HepG2 (cell line): ENCODE data around the gene BMP2K. TPM values are rescaled to one million over a fixed set of nuclear protein-coding genes. Genes with fewer than 3 reads are reported as not detected.

Source experiments
- BRCA1 ChIP-seq: sonication (generic); formaldehyde crosslinking; IDR thresholded peaks from 2 replicates; pipeline ENCODE4 v1.4.0; 2020; ENCODE audit warnings: missing genetic modification reagents
- KAT8 ChIP-seq: IDR thresholded peaks from 2 replicates; pipeline ENCODE4 v1.6.1; 2016; ENCODE audit warnings: missing genetic modification reagents, missing compliant biosample characterization
- MAZ ChIP-seq, 2 experiments: sonication (generic) in 1 of 2; formaldehyde crosslinking in 1 of 2; IDR thresholded peaks; 2 replicates each; pipeline versions ENCODE4 v1.5.0 to v1.6.1; 2012 to 2020; ENCODE audit warnings: low read depth in 2 of 2, mild to moderate bottlenecking in 2 of 2, borderline replicate concordance in 1 of 2, improper control_type of control experiment in 1 of 2, low read length in 1 of 2, missing genetic modification reagents in 1 of 2, moderate library complexity in 1 of 2
- MLXIP ChIP-seq: sonication (generic); formaldehyde crosslinking; IDR thresholded peaks from 2 replicates; pipeline ENCODE4 v1.9.0; 2021; ENCODE audit warnings: missing genetic modification reagents, borderline replicate concordance
- NFRKB ChIP-seq: fragments of 450-650 bp; IDR thresholded peaks from 2 replicates; pipeline ENCODE4 v1.6.1; 2017
- SMAD9 ChIP-seq: sonication (generic); formaldehyde crosslinking; IDR thresholded peaks from 2 replicates; pipeline ENCODE4 v1.5.1; 2020; ENCODE audit warnings: mild to moderate bottlenecking, missing genetic modification reagents
- SP2 ChIP-seq: sonication (generic); formaldehyde crosslinking; IDR thresholded peaks from 2 replicates; pipeline ENCODE4 v1.5.1; 2020; ENCODE audit warnings: mild to moderate bottlenecking, missing genetic modification reagents
- TRIM22 ChIP-seq: fragments of 450-650 bp; IDR thresholded peaks from 2 replicates; pipeline ENCODE4 v1.6.1; 2017
- YEATS2 ChIP-seq: sonication (generic); formaldehyde crosslinking; IDR thresholded peaks from 2 replicates; pipeline ENCODE4 v1.4.0; 2020; ENCODE audit warnings: missing genetic modification reagents, borderline replicate concordance
- ZFP36 ChIP-seq: fragments of 150-350 bp; IDR thresholded peaks from 2 replicates; pipeline ENCODE4 v1.6.1; 2018; ENCODE audit warnings: borderline replicate concordance, low read length, low read depth; ENCODE audit not compliant: partially characterized antibody
- ZFP90 ChIP-seq: sonication (generic); formaldehyde crosslinking; IDR thresholded peaks from 2 replicates; pipeline ENCODE4 v1.8.0; 2022; ENCODE audit warnings: missing genetic modification reagents, mild to moderate bottlenecking, inconsistent platforms, borderline replicate concordance
- ZNF207 ChIP-seq: fragments of 450-650 bp; IDR thresholded peaks from 2 replicates; pipeline ENCODE4 v1.6.1; 2016; ENCODE audit warnings: antibody characterized with exemption, borderline replicate concordance
- ZNF33B ChIP-seq: sonication (generic); formaldehyde crosslinking; IDR thresholded peaks from 2 replicates; pipeline ENCODE4 v1.5.1; 2020; ENCODE audit warnings: mild to moderate bottlenecking, missing genetic modification reagents
- ZNF382 ChIP-seq: sonication (generic); formaldehyde crosslinking; IDR thresholded peaks from 2 replicates; pipeline ENCODE4 v1.5.0; 2020; ENCODE audit warnings: missing genetic modification reagents, mild to moderate bottlenecking, borderline replicate concordance
- ZNF775 ChIP-seq: sonication (generic); formaldehyde crosslinking; IDR thresholded peaks from 2 replicates; pipeline ENCODE4 v1.4.0; 2020; ENCODE audit warnings: missing genetic modification reagents, mild to moderate bottlenecking, moderate library complexity, borderline replicate concordance
- ZSCAN31 ChIP-seq: sonication (generic); formaldehyde crosslinking; IDR thresholded peaks from 2 replicates; pipeline ENCODE4 v1.5.0; 2020; ENCODE audit warnings: low read depth, mild to moderate bottlenecking, missing genetic modification reagents
- ZZZ3 ChIP-seq: sonication (generic); formaldehyde crosslinking; IDR thresholded peaks from 2 replicates; pipeline ENCODE4 v1.4.0; 2020; ENCODE audit warnings: missing genetic modification reagents, mild to moderate bottlenecking, borderline replicate concordance
- polyA plus RNA-seq, 8 experiments: library from polyadenylated mRNA; depleted of rRNA in 3 of 8; stranded (reverse) in 7 of 8; unstranded in 1 of 8; fragments of >200 nt; fragmentation: Illumina TruSeq in 4 of 8; extraction: Trizol in 4 of 8; gene quantifications; 2 replicates each; pipeline versions ENCODE4 v1.2.1 to v1.2.3, GENCODE V29; 2011 to 2016; ENCODE audit warnings: low read depth in 4 of 8, missing spikeins in 1 of 8, mixed read lengths in 1 of 8; ENCODE audit not compliant: insufficient read depth in 1 of 8
- total RNA-seq, 5 experiments: library from RNA; depleted of rRNA; stranded (reverse); fragments of >200 nt; fragmentation: Illumina TruSeq; extraction: Trizol; gene quantifications; 2 replicates each; pipeline ENCODE4 v1.2.3, GENCODE V29; 2016; ENCODE audit warnings: low read depth in 1 of 5
- TF ChIP-seq, protein P1 (sequence below): sonication (generic); formaldehyde crosslinking; IDR thresholded peaks from 2 replicates; pipeline ENCODE4 v1.8.0; 2022; ENCODE audit warnings: missing genetic modification reagents, mild to moderate bottlenecking, inconsistent platforms, borderline replicate concordance
- TF ChIP-seq, protein P2 (sequence below): sonication (generic); formaldehyde crosslinking; IDR thresholded peaks from 2 replicates; pipeline ENCODE4 v1.5.0; 2020; ENCODE audit warnings: mild to moderate bottlenecking, missing genetic modification reagents

The BMP2K gene
- total and polyA plus RNA-seq, 2 of the 13 experiments (the other 11 are each of a cell fraction or from before 2014, with no cell fraction given) = 8.6 to 15.2 TPM

GRCh38 chr4:78775303-78776078 lies 659 bp upstream of the BMP2K start (continued):
- no peak for TF ChIP-seq ZNF775 (CRISPR knock-in tag)
- 0 out of 2 replicates have a peak, but pooled peaks have one; percentile 65 for TF ChIP-seq ZNF33B (CRISPR knock-in tag)
- peak; percentile 58; the same call in 1 of the 2 replicates for TF ChIP-seq YEATS2 (CRISPR knock-in tag)
- TF ChIP-seq, protein P1, sequence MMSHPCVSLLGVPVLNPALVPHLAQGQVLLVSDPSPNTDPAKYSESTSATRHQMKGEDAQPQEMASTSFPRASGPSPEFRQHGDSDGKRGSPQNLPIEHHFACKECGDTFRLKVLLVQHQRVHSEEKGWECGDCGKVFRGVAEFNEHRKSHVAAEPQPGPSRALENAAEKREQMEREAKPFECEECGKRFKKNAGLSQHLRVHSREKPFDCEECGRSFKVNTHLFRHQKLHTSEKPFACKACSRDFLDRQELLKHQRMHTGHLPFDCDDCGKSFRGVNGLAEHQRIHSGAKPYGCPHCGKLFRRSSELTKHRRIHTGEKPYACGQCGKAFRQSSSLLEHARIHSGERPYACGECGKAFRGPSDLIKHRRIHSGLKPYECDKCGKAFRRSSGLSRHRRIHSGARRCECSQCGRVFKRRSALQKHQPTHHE (CRISPR knock-in tag) = no peak
- TF ChIP-seq SMAD9 (CRISPR knock-in tag) = no peak
- TF ChIP-seq TRIM22 = no peak
- TF ChIP-seq BRCA1 = no peak
- no peak for TF ChIP-seq SP2 (CRISPR knock-in tag)
- peak; percentile 57; the same call in 1 of the 2 replicates for TF ChIP-seq ZSCAN31 (CRISPR knock-in tag)
- TF ChIP-seq ZZZ3 = no peak
- no peak for TF ChIP-seq NFRKB
- TF ChIP-seq MLXIP (CRISPR knock-in tag) = no peak
- TF ChIP-seq ZNF382 (CRISPR knock-in tag) = no peak
- TF ChIP-seq, protein P2, sequence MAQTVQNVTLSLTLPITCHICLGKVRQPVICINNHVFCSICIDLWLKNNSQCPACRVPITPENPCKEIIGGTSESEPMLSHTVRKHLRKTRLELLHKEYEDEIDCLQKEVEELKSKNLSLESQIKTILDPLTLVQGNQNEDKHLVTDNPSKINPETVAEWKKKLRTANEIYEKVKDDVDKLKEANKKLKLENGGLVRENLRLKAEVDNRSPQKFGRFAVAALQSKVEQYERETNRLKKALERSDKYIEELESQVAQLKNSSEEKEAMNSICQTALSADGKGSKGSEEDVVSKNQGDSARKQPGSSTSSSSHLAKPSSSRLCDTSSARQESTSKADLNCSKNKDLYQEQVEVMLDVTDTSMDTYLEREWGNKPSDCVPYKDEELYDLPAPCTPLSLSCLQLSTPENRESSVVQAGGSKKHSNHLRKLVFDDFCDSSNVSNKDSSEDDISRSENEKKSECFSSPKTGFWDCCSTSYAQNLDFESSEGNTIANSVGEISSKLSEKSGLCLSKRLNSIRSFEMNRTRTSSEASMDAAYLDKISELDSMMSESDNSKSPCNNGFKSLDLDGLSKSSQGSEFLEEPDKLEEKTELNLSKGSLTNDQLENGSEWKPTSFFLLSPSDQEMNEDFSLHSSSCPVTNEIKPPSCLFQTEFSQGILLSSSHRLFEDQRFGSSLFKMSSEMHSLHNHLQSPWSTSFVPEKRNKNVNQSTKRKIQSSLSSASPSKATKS (CRISPR knock-in tag) = no peak
- TF ChIP-seq ZFP90 (CRISPR knock-in tag) = no peak
- no peak for TF ChIP-seq ZNF207
- TF ChIP-seq KAT8 (CRISPR knock-in tag) = peak; percentile 77
- no peak for TF ChIP-seq ZFP36
- TF ChIP-seq MAZ (IDR thresholded peaks at IDR 0.05; ENCODE audit: borderline replicate concordance, low read depth, low read length) = no peak
- TF ChIP-seq MAZ (CRISPR knock-in tag; IDR thresholded peaks at IDR 0.05; ENCODE audit: low read depth) = no peak; the same call in none of the 2 replicates
